Peyer's patch (tissue), 4 donors: Measurements from ENCODE around the gene RIMBP2.

ENCODE experiments used
- POLR2A ChIP-seq, 2 donors: fragments of 450-650 bp; IDR thresholded peaks; one replicate each; pipeline ENCODE4 v1.5.1; 2017; ENCODE audit warnings: antibody characterized with exemption in 2 of 2, mild to moderate bottlenecking in 2 of 2, moderate library complexity in 2 of 2
- TF ChIP-seq, protein P1 (sequence below), 6 experiments: fragments of 450-650 bp in 4 of 6; fragments of 200-600 bp in 2 of 6; sonication (generic) in 1 of 6; IDR thresholded peaks; one replicate each; pipeline ENCODE4 v1.5.1; 2017 to 2019; ENCODE audit warnings: antibody characterized with exemption in 6 of 6, mild to moderate bottlenecking in 3 of 6, moderate library complexity in 1 of 6

- TF ChIP-seq POLR2A (IDR thresholded peaks at IDR 0.05) = no peak
- TF ChIP-seq, protein P1, sequence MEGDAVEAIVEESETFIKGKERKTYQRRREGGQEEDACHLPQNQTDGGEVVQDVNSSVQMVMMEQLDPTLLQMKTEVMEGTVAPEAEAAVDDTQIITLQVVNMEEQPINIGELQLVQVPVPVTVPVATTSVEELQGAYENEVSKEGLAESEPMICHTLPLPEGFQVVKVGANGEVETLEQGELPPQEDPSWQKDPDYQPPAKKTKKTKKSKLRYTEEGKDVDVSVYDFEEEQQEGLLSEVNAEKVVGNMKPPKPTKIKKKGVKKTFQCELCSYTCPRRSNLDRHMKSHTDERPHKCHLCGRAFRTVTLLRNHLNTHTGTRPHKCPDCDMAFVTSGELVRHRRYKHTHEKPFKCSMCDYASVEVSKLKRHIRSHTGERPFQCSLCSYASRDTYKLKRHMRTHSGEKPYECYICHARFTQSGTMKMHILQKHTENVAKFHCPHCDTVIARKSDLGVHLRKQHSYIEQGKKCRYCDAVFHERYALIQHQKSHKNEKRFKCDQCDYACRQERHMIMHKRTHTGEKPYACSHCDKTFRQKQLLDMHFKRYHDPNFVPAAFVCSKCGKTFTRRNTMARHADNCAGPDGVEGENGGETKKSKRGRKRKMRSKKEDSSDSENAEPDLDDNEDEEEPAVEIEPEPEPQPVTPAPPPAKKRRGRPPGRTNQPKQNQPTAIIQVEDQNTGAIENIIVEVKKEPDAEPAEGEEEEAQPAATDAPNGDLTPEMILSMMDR (IDR thresholded peaks at IDR 0.05) = no peak
Measured at GRCh38 chr12:130477701-130478100, 238.4 kb downstream of the RIMBP2 start.
